ENCODE data around the gene GPAT2.
"Not testable (repeated sequence)": the region's sequence is repeated elsewhere in the genome, so short reads cannot be mapped to it uniquely, and the experiment has no call there.

GPAT2 gene

DNA sequence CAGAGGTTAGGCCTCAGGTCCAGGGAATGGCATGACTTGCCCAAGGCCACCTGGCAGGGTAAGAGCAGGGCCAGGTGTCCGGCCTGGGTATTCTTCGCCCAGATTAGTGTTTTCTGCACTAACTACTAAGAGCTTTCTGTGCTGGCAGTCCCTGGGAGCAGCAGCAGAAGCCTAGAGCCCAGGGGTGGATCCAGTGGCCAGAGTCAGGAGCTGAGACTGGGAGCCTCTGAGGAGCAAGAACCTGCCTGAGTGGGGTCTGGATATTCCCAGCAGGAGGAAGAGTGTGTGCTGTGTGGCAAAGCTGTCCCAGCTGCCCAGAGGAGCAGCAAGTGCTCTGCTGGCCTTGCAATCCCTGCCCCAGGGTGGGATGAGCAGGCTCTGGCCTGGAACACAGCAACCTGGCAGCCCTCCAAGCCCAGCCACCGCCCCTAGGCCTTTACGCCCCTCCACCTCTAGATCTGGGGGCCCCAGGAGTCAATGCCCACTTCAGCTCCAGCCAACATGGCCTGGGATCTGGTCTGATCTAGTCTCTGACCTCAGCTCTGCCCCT lies 30.7 kb upstream of the GPAT2 start:
- DNase-seq: no peak

DNA sequence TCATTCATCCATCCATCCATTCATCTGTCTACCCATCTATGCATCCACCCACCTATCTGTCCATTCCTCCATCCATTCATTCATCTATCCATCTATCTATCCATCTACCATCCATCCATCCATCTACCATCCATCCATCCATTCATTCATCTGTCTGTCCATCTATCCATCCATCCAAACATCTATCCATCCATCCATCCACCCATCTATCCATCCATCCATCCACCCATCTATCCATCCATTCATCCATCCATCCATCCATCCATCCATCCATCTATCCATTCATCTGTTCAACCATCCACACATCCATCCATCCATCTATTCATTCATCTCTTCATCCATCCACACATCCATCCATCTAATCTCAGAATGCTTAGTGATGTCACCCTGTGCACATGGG lies 30.0 kb upstream of the GPAT2 start:
- DNase-seq: not testable (repeated sequence)

DNA sequence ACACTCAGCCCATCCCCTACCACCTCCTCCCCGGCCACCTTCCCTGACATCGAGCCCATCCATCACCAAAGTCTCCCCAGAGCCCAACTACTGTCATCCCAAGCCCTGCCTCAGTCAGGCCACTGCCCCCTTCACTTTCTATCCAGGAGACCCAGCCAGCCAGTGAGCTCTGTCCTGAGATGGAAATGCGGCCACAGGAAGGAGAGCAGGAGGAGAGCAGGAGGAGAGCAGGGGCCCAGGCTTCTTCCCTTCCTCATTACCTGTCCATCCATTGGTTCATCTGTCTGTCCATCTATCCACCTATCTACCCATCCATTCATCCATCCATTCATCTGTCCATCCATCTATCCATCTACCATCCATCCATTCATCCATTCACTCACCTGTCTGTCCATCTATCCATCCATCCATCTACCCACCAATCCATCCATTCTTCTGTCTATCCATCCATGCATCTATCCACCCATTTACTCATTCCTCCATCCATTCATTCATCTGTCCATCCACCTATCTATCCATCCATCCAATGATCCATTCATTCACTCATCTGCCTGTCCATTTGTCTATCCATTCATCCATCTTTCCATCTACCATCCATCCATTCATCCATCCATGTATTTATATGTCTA lies 29.4 kb upstream of the GPAT2 start:
- not testable (repeated sequence) for DNase-seq

DNA sequence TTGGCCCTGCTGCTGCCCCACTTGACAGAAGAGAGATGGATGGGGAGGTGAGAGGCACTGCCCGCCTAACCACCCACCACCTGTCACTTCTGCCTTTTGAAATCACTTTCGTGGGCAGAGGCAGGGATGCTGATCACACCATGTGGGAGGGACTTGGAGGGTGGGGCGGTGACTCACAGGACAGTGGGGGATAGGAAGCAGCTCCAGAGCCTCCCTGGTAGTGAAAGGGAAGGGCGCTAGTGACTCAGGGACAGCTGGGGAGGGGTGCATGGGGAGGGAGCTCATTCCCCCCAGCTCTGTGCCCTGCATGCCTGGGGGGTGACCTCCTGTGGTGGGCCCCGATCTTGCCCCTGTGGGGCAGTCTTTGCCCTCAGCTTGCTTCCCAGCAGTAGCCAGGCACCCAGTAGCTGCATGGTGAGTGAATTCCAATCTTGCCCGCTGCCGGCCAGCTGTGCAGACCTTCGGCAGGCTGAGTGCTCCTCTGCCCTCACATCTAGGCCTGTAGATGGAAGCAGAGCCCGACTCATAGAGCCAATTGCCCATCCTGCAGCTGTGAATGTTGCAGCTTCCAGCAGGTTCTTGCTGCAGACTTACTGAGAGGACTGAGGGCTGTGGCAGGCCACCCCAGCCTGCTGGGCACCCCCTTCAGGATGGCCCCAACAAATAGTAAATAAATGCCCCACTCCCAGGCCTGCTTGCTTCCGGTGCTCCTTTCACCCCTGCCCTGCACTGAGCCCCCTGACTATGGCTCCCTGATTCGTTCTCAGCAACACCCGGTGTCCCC lies 28.6 kb upstream of the GPAT2 start:
- peak; percentile 64 for DNase-seq

DNA sequence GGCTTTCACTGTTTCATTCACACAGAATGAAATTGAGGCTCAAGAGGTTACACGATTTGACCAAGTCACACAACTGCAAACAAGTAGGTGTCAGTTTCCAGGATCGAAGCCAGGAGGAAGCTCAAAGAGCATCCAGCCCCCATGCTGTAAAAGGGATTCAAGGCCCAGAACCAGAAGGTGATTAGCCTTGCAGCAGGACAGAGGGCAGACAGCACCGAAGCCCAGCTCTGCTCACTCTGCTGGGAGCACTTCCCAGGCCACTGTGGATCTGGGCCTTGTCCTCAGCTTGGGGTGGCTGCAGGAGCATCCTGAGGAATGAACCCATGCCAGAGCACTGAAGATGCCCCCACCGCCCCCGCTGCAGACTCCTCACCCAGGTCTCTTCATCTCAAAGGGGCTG lies 27.8 kb upstream of the GPAT2 start:
- not testable (repeated sequence) for DNase-seq

DNA sequence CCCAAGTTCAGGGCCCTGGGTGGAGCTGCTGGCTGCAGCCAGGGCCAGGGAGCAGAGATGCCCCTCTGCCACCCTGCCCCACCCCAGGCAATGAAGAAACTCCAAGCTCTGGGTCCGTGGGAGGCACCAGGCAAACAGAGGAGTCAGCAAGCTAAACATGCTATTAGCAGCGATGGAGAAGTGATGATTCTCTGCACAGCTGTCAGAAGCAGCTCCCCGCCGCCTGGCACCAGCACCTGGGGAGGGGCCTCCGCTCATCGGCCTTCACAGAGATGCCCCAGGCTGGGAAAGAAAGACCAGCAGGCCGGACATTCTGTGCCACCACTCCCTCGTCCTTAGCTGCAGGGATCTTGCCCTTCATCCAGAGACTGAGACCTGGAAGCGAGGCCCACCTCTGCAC lies 27.2 kb upstream of the GPAT2 start:
- DNase-seq: not testable (repeated sequence)

DNA sequence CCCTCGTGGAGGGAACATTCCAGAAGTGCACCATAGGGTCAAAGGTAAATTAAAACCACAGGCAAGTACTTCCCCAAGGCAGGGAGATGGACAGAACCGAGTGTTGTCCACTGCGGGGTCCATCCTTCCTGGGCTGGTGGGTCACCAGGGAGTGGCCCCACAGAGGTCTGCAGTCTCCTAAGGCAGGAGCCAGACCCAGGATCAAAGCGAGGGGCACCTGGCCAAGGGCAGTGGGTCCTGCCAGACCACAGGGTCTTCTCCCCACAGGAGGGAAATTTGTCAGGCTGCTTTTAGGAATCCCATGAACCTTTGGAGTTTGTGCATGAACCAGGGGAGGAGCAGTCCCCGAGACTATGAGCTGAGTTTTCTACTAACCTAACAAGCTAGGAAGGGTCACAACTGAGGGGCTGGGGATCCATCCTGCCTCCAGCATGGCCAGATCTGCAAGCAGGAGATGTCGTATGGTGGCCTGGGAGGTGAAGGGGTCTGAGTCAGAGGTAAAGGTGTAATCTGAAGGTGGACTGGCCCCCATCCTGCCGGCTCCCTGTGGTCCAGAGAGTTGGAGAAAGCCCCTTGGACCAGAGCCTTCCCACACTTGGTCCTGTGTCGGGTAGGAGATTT lies 26.6 kb upstream of the GPAT2 start:
- DNase-seq: not testable (repeated sequence)

DNA sequence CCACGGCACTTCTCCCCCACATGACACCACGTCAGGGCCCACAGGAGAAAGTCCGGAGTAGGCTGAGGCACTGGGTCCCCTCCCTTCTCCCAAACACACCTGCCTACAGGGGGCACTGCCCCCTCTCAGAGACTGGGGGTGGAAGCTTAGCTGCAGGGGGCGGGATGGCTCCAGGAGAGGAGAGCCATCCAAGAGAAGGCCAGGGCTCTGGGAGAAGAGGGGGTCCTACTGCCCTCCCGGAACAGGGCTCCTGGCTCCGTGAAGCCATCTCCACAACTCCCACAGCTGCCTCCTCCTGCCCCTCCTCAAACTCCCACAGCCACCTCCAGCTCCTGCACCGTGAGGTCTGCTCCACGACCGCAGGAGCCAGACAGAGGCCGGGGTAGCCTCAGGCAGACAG lies 25.6 kb upstream of the GPAT2 start:
- not testable (repeated sequence) for DNase-seq

DNA sequence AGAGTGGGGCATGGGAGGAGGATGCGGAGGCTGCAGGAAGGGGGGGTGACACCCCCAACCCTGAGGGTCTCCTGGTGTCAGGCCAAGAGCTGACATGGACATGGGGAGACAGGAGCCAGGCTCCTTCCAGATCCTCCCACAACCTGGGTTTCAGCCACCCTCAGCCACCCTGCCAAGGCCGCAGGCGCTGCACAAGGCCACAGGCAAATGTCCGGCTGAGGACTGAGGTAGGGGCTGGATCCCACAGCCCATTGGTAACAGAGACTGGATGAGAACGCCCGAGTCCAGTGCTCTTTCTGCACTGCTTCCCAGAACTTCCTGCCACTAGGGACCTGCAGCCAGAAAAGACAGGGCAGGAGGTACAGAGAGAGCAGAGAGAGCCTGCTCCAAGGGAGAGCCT lies 24.7 kb upstream of the GPAT2 start:
- not testable (repeated sequence) for DNase-seq

DNA sequence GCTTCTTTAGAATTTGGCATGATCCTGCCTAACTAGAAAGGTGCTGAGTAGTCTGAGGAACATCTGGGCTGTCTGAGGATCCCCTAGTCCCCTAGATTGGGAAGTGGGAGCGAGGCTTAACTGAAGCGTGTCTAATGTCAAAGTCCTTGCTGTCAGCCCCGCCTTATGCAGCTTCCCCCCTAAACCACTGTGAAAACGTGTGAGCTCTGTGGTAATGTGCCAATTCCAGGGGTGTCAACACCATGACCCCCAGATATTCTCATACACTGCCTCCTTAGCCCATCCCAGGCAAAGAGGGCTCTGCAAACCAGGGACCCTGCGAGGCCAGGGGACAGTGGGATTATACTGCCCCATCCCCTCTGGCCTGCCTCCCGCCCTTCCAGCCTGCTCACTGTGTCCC lies 21.1 kb upstream of the GPAT2 start:
- not testable (repeated sequence) for DNase-seq

DNA sequence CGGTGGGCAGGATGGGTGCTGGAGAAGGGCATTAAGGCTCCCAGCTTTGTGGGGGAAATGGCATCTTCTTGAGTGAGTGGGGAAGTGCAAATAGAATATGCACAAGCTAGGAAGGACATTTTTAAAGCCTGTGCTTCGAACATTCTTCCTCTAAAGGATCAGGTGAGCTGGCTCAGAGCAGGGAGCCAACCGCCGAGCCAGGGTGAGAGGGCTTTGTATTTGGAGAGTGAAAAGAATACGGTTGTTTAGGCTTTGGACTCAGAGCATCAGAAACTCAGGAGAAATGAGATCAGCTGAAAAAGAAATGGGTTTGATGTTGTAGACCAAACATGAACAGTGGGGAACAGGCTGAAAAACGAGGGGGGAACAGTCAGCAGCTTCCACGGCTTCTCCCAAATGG lies 19.8 kb upstream of the GPAT2 start:
- DNase-seq: not testable (repeated sequence)

DNA sequence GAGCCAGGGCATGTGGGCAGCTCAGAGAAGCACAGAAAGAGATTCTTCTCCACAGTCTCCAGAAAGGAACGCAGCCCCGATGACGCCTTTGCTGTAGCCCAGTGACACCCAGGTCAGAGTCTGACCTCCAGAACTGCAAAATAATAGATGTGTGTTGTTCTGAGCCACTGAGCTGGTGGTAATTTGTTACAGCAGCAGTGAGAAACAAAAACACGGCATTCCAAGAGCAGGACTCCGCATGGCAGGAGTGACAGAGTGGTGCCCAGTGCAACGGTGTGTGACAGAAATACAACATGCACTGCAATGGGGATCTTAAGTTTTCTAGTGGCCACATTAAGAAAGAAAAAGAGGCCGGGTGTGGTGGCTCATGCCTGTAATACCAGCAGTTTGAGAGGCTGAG lies 18.7 kb upstream of the GPAT2 start:
- not testable (repeated sequence) for DNase-seq

DNA sequence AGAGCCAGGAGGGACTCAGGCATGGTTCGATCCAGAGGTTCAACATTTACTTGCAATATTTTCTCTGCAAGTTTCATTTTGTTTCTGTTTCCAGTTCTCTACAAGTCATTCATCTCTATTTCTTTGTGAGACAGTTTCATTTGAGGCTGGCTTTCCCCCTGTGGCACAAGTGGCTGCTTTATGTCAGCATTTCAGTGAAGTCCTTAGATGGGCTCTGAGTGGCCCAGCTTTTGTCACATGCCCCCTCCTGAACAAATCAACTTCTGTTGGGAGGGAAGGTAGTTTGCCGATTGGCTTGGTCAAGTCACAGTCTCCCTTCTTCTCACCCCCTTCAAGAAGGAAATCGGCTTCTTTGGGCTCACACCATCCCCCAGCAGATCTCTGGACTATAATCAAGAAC lies 17.9 kb upstream of the GPAT2 start:
- not testable (repeated sequence) for DNase-seq

DNA sequence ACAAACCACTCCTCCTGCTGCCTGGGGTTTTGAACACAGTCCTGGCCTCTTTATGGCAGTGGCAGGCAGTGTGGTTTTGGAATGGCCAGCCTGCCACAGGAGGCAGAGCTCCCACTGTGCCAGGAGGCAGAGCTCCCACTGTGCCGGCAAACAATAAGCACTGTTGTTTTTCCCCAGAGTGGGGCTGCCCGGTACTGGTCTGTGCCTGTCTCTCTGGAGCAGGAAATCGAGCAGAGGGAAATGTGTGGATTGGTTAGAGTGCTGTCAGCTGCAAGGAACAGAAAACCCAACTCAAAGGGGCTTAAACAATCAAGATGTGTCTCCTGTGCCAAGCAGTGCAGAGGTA lies 15.2 kb upstream of the GPAT2 start:
- DNase-seq: not testable (repeated sequence)

DNA sequence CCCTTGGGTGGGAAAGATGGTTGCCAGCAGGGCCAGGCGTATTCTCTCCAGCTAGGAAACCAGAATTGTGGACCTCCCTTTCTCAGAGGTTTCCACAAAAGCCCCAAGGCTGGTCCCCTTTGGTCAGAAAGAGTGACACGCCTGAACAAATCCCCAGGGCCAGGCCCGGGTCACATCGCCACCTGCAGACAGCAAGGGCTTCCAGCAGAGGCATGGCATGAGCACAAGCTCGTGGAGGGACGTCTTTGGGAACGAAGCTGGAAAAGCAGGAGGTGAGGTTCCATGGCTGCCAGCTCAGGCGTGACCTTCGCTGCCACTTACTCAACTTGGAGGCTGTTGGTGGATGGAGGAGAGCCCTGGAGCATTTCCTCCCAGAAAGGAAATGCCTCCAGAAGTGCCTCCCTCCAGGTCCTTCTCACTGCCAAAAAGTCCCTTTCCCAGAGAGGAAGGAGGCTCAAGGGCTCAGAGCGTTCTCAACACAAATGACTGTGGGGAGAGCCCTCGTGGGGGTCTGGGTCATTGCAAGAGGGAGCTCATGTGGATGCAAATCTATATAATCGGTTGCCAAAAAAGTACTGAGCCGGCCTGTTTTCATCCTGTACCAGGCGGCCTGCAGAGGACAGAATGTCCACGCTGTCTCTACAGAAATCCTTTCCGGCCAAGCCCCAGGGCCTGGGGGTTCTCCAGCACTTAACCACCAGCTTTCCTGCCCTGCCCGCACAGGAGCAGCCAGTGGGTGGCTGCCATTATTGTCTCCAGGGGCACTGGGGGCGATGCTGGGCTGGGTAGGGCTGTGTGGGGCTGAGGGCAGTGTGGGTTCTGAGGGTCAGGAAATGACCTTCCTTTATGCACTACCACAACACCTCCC lies 14.6 kb upstream of the GPAT2 start:
- not testable (repeated sequence) for DNase-seq

DNA sequence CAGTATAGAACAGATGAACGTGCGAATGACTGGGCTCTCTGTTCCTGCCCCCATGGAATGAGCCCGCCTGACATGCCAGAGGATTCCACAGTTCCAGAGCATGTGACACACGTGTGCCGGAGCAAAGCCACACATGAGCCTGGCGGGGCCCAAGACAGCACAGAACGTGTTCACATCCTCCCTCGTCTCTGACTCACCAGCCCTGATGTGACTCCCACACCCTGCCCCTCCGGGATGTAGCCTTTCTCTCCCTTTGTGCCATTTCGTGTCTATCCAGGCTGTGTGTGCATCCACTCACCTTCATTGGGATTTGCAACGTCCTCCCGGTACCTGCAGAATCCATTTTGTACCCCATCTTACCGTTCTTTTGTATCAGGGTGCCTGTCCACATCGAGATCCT lies 838 bp upstream of the GPAT2 start:
- DNase-seq: not testable (repeated sequence)

DNA sequence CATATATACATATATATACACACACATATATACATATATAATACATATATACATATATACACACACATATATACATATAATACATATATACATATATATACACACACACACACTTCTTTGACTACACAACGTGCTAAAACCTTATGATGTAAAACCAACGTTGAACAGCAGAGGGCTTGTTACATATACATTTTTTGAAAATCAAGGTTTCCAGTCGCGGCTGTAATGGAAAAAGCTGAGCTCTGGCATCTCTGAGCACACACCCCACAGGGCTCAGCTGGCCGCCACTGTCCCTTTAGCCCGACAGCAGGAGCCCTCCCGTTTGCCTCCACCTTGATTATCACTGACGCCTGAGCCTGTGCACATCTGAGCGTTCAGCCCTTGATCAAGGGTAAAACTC lies 719 bp downstream of the GPAT2 start:
- not testable (repeated sequence) for DNase-seq

DNA sequence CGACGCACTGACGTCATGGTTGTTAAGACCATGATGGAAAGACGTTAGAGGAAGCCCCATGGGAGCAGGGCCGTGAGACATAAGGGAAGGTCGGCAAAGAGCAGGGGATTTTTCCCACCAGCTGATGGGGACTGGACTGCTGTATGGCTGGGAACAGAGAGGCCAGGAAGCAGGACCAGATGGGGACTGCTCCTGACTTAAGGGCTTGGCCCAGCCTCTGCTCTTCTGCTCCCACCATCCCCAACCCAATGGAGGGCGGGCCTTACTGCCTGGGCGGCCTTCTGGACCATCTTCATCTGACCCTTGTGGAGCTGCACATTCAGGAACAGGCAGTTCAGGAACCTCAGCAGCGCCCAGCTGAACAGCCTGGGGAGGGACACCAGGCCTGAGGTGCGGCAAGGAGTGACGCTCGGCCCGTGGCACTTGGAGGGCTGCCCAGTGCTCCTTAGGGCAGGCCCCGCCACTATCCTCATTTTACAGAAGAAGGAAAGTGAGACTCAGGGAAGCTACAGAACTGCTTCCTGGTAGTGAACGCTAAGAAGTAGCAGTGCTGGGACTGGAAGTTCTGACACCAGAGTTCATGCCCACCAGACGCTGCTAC lies 6.9 kb downstream of the GPAT2 start:
- not testable (repeated sequence) for DNase-seq

DNA sequence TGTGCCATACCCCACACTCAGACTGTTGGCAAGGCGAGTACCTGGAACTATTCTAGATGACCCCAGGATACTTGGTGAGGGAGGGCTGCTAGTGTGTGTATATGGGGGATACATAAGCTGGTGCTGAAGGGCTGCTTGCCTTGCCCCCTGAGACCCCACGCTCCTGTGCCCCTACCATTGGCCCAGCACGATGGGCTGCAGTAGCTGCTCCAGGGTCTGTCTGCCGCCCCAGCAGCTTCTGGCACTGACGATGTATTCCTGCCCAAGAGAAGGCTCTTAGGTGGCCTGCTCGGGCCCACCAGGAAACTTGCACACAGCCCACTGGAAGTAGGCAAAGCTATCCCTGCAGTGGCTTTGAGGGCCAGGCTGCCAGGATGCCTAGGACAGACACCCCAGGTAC lies 9.0 kb downstream of the GPAT2 start:
- DNase-seq: not testable (repeated sequence)

DNA sequence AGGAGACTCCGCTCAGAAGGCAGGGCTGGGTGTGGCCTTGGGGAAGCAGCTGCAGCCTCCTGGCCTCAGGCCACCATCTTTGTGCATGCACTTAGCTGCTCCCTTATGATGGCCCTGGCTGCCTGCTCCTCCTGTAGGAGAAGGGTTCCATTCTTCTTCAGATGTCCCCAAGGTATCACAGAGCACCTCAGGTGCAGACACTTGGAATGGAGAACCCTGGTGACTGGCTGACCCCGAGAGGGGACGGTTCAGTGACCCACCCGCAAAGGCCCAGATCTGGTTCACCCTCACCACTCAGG lies 9.6 kb downstream of the GPAT2 start:
- DNase-seq: no peak

DNA sequence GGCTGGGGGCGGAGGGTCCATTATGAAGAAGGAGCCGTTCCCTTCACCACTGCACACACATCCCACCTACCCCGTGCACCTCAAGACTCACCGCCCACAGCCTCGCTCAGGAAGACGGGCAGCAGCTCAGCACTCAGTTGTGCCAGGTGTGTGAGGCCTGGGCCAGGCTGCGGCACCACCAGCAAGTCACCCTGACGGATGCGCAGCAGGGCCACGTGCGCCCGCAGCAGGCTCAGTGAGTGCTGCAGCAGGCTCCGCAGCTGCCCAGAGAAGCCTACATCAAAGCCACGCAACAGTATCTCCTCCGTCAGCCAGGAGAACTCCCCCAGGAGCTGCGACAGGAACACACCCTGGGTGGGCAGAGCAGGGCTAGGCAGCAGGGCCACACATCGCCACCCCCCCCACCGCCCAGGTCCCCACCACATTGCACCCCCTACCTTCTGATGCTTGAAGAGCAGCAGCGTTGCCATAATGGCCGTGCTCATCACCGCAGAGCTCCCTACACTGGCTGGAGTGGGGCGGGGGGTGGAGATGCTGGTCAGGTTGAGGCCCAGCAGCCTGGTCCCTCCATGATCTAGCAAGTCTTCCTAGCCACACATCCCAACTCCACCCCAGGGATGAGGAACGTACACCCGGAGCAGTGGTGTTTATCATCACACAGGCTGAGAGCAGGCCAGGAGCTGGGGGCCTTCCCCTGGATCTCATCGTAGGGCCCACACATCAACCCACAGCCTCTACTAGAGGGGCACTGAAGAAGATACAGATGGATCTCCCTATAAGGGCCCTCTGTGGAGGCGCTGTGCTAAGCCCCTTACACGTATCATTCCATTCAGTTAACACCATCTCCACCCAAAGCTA lies 10.2 kb downstream of the GPAT2 start:
- DNase-seq: no peak
